IPS DF 4.7 (cell line): Measurements from ENCODE around the gene RNASEH2B.

Source experiments
- DNase-seq: peaks from one replicate; pipeline ENCODE4 v3.0.0-alpha.2; 2013; ENCODE audit warnings: low spot score; ENCODE audit errors: extremely low read depth

Gene RNASEH2B

GRCh38 chr13:50909605-50910484 is at the start of gene RNASEH2B:
RNASEH2B (plus strand) TSS chr13:50909791; CDS start chr13:50910077, 286 bp downstream.
- no peak for DNase-seq

GRCh38 chr13:50864492-50864891 is 45.1 kb upstream of the RNASEH2B start:
- DNase-seq, result no peak

GRCh38 chr13:50866817-50867636 is 42.6 kb upstream of the RNASEH2B start:
- no peak for DNase-seq

- DNase-seq, result no peak
These were observed 42.0 kb upstream of the RNASEH2B start for GRCh38 chr13:50867637-50867945.

GRCh38 chr13:50871405-50871804 is 38.2 kb upstream of the RNASEH2B start:
- DNase-seq, result no peak

GRCh38 chr13:50873467-50873866 is 36.1 kb upstream of the RNASEH2B start:
- DNase-seq, result no peak

GRCh38 chr13:50873991-50874390 is 35.6 kb upstream of the RNASEH2B start:
- DNase-seq, result no peak

GRCh38 chr13:50882816-50883435 is 26.7 kb upstream of the RNASEH2B start:
- no peak for DNase-seq

- DNase-seq, result no peak
These were observed 25.9 kb upstream of the RNASEH2B start for GRCh38 chr13:50883728-50884127.

GRCh38 chr13:50884265-50884664 is 25.3 kb upstream of the RNASEH2B start:
- no peak for DNase-seq

- no peak for DNase-seq
These were observed 22.4 kb upstream of the RNASEH2B start for GRCh38 chr13:50887151-50887550.

GRCh38 chr13:50888362-50888761 is 21.2 kb upstream of the RNASEH2B start:
- no peak for DNase-seq

GRCh38 chr13:50889317-50889716 is 20.3 kb upstream of the RNASEH2B start:
- no peak for DNase-seq

- DNase-seq, result no peak
These were observed 18.4 kb upstream of the RNASEH2B start for GRCh38 chr13:50891206-50891605.

- DNase-seq, result no peak
These were observed 17.2 kb upstream of the RNASEH2B start for GRCh38 chr13:50892210-50892944.

GRCh38 chr13:50893211-50893852 is 16.3 kb upstream of the RNASEH2B start:
- DNase-seq, result no peak

GRCh38 chr13:50894012-50894411 is 15.6 kb upstream of the RNASEH2B start:
- no peak for DNase-seq

- DNase-seq, result no peak
These were observed 15.1 kb upstream of the RNASEH2B start for GRCh38 chr13:50894504-50894903.

GRCh38 chr13:50898338-50898737 is 11.3 kb upstream of the RNASEH2B start:
- DNase-seq, result no peak

- no peak for DNase-seq
These were observed 7.9 kb upstream of the RNASEH2B start for GRCh38 chr13:50901701-50902100.

- DNase-seq, result no peak
These were observed 4.3 kb upstream of the RNASEH2B start for GRCh38 chr13:50905256-50905655.
